HG02840 (cell line): ENCODE data around the gene PIK3R5.

Source experiments
- ATAC-seq: cut with Tn5 transposase; IDR thresholded peaks from one replicate; pipeline ENCODE4 v1.9.1; 2021; ENCODE audit warnings: mild to moderate bottlenecking, moderate library complexity, moderate number of reproducible peaks; ENCODE audit not compliant: unreplicated experiment, low FRiP score

Gene PIK3R5

GRCh38 chr17:8925808-8926207 lies 39.7 kb downstream of the PIK3R5 start:
- ATAC-seq = no peak

GRCh38 chr17:8925141-8925540 lies 40.4 kb downstream of the PIK3R5 start:
- no peak for ATAC-seq

- peak; percentile 78 for ATAC-seq
Observed at GRCh38 chr17:8924595-8924994, 40.9 kb downstream of the PIK3R5 start.

GRCh38 chr17:8923762-8924161 lies 41.7 kb downstream of the PIK3R5 start:
- no peak for ATAC-seq

GRCh38 chr17:8922928-8923327 lies 42.6 kb downstream of the PIK3R5 start:
- ATAC-seq = no peak

GRCh38 chr17:8922451-8922850 lies 43.1 kb downstream of the PIK3R5 start:
- no peak for ATAC-seq

- ATAC-seq = no peak
Observed at GRCh38 chr17:8921147-8921546, 44.4 kb downstream of the PIK3R5 start.

- no peak for ATAC-seq
Observed at GRCh38 chr17:8918807-8919465, 46.6 kb downstream of the PIK3R5 start.

- no peak for ATAC-seq
Observed at GRCh38 chr17:8916466-8916865, 49.0 kb downstream of the PIK3R5 start.

- no peak for ATAC-seq
Observed at GRCh38 chr17:8914554-8914953, 51.0 kb downstream of the PIK3R5 start.

GRCh38 chr17:8913879-8914278 lies 51.6 kb downstream of the PIK3R5 start:
- ATAC-seq = no peak

- ATAC-seq = no peak
Observed at GRCh38 chr17:8913091-8913490, 52.4 kb downstream of the PIK3R5 start.

GRCh38 chr17:8912084-8912981 lies 53.2 kb downstream of the PIK3R5 start:
- ATAC-seq = no peak

GRCh38 chr17:8910969-8911604 lies 54.4 kb downstream of the PIK3R5 start:
- ATAC-seq = no peak

GRCh38 chr17:8909586-8910270 lies 55.8 kb downstream of the PIK3R5 start:
- ATAC-seq = no peak

- ATAC-seq = no peak
Observed at GRCh38 chr17:8905331-8905730, 60.2 kb downstream of the PIK3R5 start.

- no peak for ATAC-seq
Observed at GRCh38 chr17:8904686-8905085, 60.8 kb downstream of the PIK3R5 start.

- no peak for ATAC-seq
Observed at GRCh38 chr17:8904201-8904600, 61.3 kb downstream of the PIK3R5 start.

- ATAC-seq = peak; percentile 53
Observed at GRCh38 chr17:8900626-8901585, 64.6 kb downstream of the PIK3R5 start.

GRCh38 chr17:8900207-8900606 lies 65.3 kb downstream of the PIK3R5 start:
- no peak for ATAC-seq
